Stimulated activated CD8-positive, alpha-beta memory T cell treated with anti-CD3 and anti-CD28 coated beads, Interleukin-12 subunit alpha, Interleukin-12 subunit beta, amount 100 ng/mL, for 1 hour (primary cell): ENCODE results near the gene RPS6KA1.
"Not testable (repeated sequence)": the region's sequence is repeated elsewhere in the genome, so short reads cannot be mapped to it uniquely, and the experiment has no call there.

Source experiments
- DNase-seq: peaks from one replicate; pipeline ENCODE4 v3.0.0-alpha.2; 2020; ENCODE audit warnings: low read depth

The RPS6KA1 gene

GRCh38 chr1:26602378-26602959, 72.9 kb downstream of the RPS6KA1 start:
- DNase-seq, result no peak

GRCh38 chr1:26603856-26604255, 74.3 kb downstream of the RPS6KA1 start:
- no peak for DNase-seq

GRCh38 chr1:26607186-26607585, 77.6 kb downstream of the RPS6KA1 start:
- no peak for DNase-seq

DNA sequence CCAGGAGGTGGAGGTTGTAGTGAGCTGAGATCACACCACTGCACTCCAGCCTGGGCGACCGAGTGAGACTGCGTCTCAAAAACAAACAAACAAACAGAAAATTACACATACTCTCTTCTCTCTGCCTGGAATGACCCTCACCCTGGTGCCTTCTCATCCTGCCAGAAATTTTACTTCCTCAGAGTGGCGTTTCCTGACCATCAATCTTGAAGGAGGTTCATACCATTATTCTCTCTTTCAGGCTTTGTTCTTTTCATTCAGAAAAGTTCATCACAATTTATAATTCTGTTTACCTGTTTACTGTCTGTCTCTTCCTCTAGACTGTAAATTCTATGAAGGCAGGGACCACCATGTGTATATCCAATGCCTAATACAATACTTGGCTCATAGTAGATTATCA, 79.3 kb downstream of the RPS6KA1 start:
- no peak for DNase-seq

DNA sequence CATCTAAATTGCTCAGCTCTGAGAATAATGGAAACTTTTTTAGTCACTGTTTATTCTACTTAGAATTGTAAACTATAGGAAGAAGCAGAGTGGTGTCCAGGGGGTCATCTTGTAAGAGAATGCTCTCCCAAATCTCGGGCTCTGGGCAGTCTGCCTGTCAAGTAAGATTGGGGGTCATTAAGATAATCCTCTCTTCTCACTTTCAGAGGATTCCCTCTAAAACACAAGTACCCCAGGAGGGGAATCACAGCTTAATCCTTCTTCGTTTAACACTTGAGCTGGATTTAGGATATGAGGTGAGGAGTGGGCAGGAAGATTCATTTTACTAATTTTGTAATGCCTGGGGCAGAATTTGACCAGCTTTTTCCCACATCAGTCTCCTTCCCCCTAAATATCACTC, 81.2 kb downstream of the RPS6KA1 start:
- DNase-seq, result no peak

GRCh38 chr1:26612627-26613026, 83.1 kb downstream of the RPS6KA1 start:
- not testable (repeated sequence) for DNase-seq

GRCh38 chr1:26614655-26615411, 85.3 kb downstream of the RPS6KA1 start:
- DNase-seq, result no peak

DNA sequence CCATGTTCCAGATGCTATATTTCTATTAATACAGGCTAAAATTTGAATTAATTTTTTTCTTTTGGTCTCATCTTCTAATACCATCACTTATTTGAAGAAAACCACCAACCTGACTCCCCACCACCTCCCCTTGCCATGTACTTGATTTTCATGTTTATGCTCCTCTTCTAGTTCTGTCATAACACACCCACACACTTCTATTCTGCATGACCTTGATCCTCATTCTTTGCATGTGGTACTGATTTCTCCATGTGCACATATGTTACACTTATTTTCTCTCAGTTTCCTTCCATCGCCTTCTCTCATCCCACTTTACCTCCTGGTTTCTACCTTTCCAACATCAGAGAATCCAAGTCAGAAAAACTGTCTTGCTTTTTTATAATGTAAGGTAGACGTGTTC, 87.3 kb downstream of the RPS6KA1 start:
- no peak for DNase-seq

DNA sequence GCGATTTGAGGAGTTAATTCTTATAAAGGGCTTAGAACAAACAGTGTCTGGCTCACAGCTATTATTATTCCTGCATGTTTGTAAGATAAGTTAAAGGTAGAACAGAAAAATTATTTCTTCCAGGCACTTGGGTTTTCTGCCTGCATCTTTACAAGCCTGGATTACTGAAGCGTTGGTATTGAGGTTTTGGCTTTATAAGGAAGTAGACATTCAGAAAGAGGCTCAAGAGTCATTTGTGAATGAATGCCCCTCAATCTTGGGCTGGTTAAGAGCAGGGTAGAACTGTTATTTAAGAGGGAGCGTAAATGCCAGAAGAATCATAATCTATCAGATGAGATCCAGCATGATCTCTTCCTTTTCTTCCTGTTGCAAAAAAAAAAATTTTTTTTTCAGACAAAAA, 89.0 kb downstream of the RPS6KA1 start:
- DNase-seq, result no peak
